ENCODE measurements around the gene UNG.

UNG gene

GRCh38 chr12:109057376-109057775 is 40.0 kb upstream of the UNG start:
- peaks cover 4 to 12% of the 10 kb centered on the region in 2 donors for H3K4me1 ChIP-seq (ENCODE audit: control insufficient read depth in 1 of 2, insufficient read depth in 2 of 2, low read length in 2 of 2)
- H3K27me3 ChIP-seq (ENCODE audit: control insufficient read depth in 1 of 2, insufficient read depth in 2 of 2, low read length in 2 of 2): no peaks in the 10 kb centered on the region
- H3K27ac ChIP-seq (ENCODE audit: low read depth, low read length): no peak overlapping the region
- H3K36me3 ChIP-seq (ENCODE audit: control insufficient read depth in 1 of 2, insufficient read depth in 2 of 2, low read length in 2 of 2): peaks cover 3 to 20% of the 10 kb centered on the region in 2 donors
- H3K9ac ChIP-seq (ENCODE audit: low read depth in 1 of 2, low read length in 2 of 2): no peak overlapping the region
- H3K9me3 ChIP-seq (ENCODE audit: control insufficient read depth in 1 of 2, low read length in 2 of 2): no peaks in the 10 kb centered on the region
- H3K4me3 ChIP-seq (ENCODE audit: low read depth in 1 of 2, low read length in 2 of 2): no peak overlapping the region

- no peak overlapping the region for H3K4me3 ChIP-seq (ENCODE audit: low read depth in 1 of 2, low read length in 2 of 2)
- no peaks in the 10 kb centered on the region for H3K9me3 ChIP-seq (ENCODE audit: control insufficient read depth in 1 of 2, low read length in 2 of 2)
- peaks cover 3 to 4% of the 10 kb centered on the region in 2 donors for H3K4me1 ChIP-seq (ENCODE audit: control insufficient read depth in 1 of 2, insufficient read depth in 2 of 2, low read length in 2 of 2)
- H3K36me3 ChIP-seq (ENCODE audit: control insufficient read depth in 1 of 2, insufficient read depth in 2 of 2, low read length in 2 of 2): peaks cover 3 to 20% of the 10 kb centered on the region in 2 donors
- H3K9ac ChIP-seq (ENCODE audit: low read depth in 1 of 2, low read length in 2 of 2): no peak overlapping the region
- no peaks in the 10 kb centered on the region for H3K27me3 ChIP-seq (ENCODE audit: control insufficient read depth in 1 of 2, insufficient read depth in 2 of 2, low read length in 2 of 2)
- no peak overlapping the region for H3K27ac ChIP-seq (ENCODE audit: low read depth, low read length)
These were observed 38.6 kb upstream of the UNG start for GRCh38 chr12:109058773-109059172.

- H3K4me1 ChIP-seq (ENCODE audit: control insufficient read depth in 1 of 2, insufficient read depth in 2 of 2, low read length in 2 of 2): peaks cover 17 to 20% of the 10 kb centered on the region in 2 donors
- H3K9ac ChIP-seq (ENCODE audit: low read depth in 1 of 2, low read length in 2 of 2): no peak overlapping the region
- H3K4me3 ChIP-seq (ENCODE audit: low read depth in 1 of 2, low read length in 2 of 2): no peak overlapping the region
- H3K27me3 ChIP-seq (ENCODE audit: control insufficient read depth in 1 of 2, insufficient read depth in 2 of 2, low read length in 2 of 2): no peaks in the 10 kb centered on the region
- H3K27ac ChIP-seq (ENCODE audit: low read depth, low read length): no peak overlapping the region
- no peaks in the 10 kb centered on the region for H3K9me3 ChIP-seq (ENCODE audit: control insufficient read depth in 1 of 2, low read length in 2 of 2)
- H3K36me3 ChIP-seq (ENCODE audit: control insufficient read depth in 1 of 2, insufficient read depth in 2 of 2, low read length in 2 of 2): peaks cover 6 to 10% of the 10 kb centered on the region in 2 donors
These were observed 33.3 kb upstream of the UNG start for GRCh38 chr12:109064143-109064542.

- Histone ChIP-seq H3K9ac (ENCODE audit: low read depth in 1 of 2, low read length in 2 of 2) (no peak overlapping the region), H3K4me3 (ENCODE audit: low read depth in 1 of 2, low read length in 2 of 2) (peak overlapping the region in 1 of 2 donors; percentile 13), H3K27me3 (ENCODE audit: control insufficient read depth in 1 of 2, insufficient read depth in 2 of 2, low read length in 2 of 2) (no peaks in the 10 kb centered on the region), H3K27ac (ENCODE audit: low read depth, low read length) (no peak overlapping the region), H3K4me1 (ENCODE audit: control insufficient read depth in 1 of 2, insufficient read depth in 2 of 2, low read length in 2 of 2) (peaks cover 17 to 20% of the 10 kb centered on the region in 2 donors), H3K9me3 (ENCODE audit: control insufficient read depth in 1 of 2, low read length in 2 of 2) (no peaks in the 10 kb centered on the region), H3K36me3 (ENCODE audit: control insufficient read depth in 1 of 2, insufficient read depth in 2 of 2, low read length in 2 of 2) (peaks cover 4 to 6% of the 10 kb centered on the region in 2 donors)
These were observed 32.1 kb upstream of the UNG start for GRCh38 chr12:109065154-109065852.

- no peaks in the 10 kb centered on the region for H3K27me3 ChIP-seq (ENCODE audit: control insufficient read depth in 1 of 2, insufficient read depth in 2 of 2, low read length in 2 of 2)
- no peak overlapping the region for H3K9ac ChIP-seq (ENCODE audit: low read depth in 1 of 2, low read length in 2 of 2)
- H3K36me3 ChIP-seq (ENCODE audit: control insufficient read depth in 1 of 2, insufficient read depth in 2 of 2, low read length in 2 of 2): peaks cover 4 to 6% of the 10 kb centered on the region in 2 donors
- no peak overlapping the region for H3K27ac ChIP-seq (ENCODE audit: low read depth, low read length)
- peaks cover 17 to 20% of the 10 kb centered on the region in 2 donors for H3K4me1 ChIP-seq (ENCODE audit: control insufficient read depth in 1 of 2, insufficient read depth in 2 of 2, low read length in 2 of 2)
- H3K9me3 ChIP-seq (ENCODE audit: control insufficient read depth in 1 of 2, low read length in 2 of 2): no peaks in the 10 kb centered on the region
- H3K4me3 ChIP-seq (ENCODE audit: low read depth in 1 of 2, low read length in 2 of 2): no peak overlapping the region
These were observed 31.6 kb upstream of the UNG start for GRCh38 chr12:109065853-109066193.

- H3K36me3 ChIP-seq (ENCODE audit: control insufficient read depth in 1 of 2, insufficient read depth in 2 of 2, low read length in 2 of 2): peaks cover 16 to 32% of the 10 kb centered on the region in 2 donors
- H3K9me3 ChIP-seq (ENCODE audit: control insufficient read depth in 1 of 2, low read length in 2 of 2): no peaks in the 10 kb centered on the region
- peaks cover 17 to 20% of the 10 kb centered on the region in 2 donors for H3K4me1 ChIP-seq (ENCODE audit: control insufficient read depth in 1 of 2, insufficient read depth in 2 of 2, low read length in 2 of 2)
- H3K27me3 ChIP-seq (ENCODE audit: control insufficient read depth in 1 of 2, insufficient read depth in 2 of 2, low read length in 2 of 2): no peaks in the 10 kb centered on the region
- peak overlapping the region; percentile 37 for H3K27ac ChIP-seq (ENCODE audit: low read depth, low read length)
- H3K4me3 ChIP-seq (ENCODE audit: low read depth in 1 of 2, low read length in 2 of 2): peak overlapping the region; percentile 41 to 54
- peak overlapping the region; percentile 11 to 43 for H3K9ac ChIP-seq (ENCODE audit: low read depth in 1 of 2, low read length in 2 of 2)
These were observed 27.8 kb upstream of the UNG start for GRCh38 chr12:109069307-109070271.

GRCh38 chr12:109074866-109075265 is 22.5 kb upstream of the UNG start:
- H3K36me3 ChIP-seq (ENCODE audit: control insufficient read depth in 1 of 2, insufficient read depth in 2 of 2, low read length in 2 of 2): peaks cover 15 to 45% of the 10 kb centered on the region in 2 donors
- H3K9me3 ChIP-seq (ENCODE audit: control insufficient read depth in 1 of 2, low read length in 2 of 2): no peaks in the 10 kb centered on the region
- no peaks in the 10 kb centered on the region for H3K27me3 ChIP-seq (ENCODE audit: control insufficient read depth in 1 of 2, insufficient read depth in 2 of 2, low read length in 2 of 2)

GRCh38 chr12:109082751-109083150 is 14.6 kb upstream of the UNG start:
- no peak overlapping the region for H3K9ac ChIP-seq (ENCODE audit: low read depth in 1 of 2, low read length in 2 of 2)
- peaks cover 0 to 17% of the 10 kb centered on the region in 2 donors for H3K4me1 ChIP-seq (ENCODE audit: control insufficient read depth in 1 of 2, insufficient read depth in 2 of 2, low read length in 2 of 2)
- H3K27ac ChIP-seq (ENCODE audit: low read depth, low read length): no peak overlapping the region
- no peaks in the 10 kb centered on the region for H3K27me3 ChIP-seq (ENCODE audit: control insufficient read depth in 1 of 2, insufficient read depth in 2 of 2, low read length in 2 of 2)
- no peak overlapping the region for H3K4me3 ChIP-seq (ENCODE audit: low read depth in 1 of 2, low read length in 2 of 2)
- peaks cover 34 to 54% of the 10 kb centered on the region in 2 donors for H3K36me3 ChIP-seq (ENCODE audit: control insufficient read depth in 1 of 2, insufficient read depth in 2 of 2, low read length in 2 of 2)
- H3K9me3 ChIP-seq (ENCODE audit: control insufficient read depth in 1 of 2, low read length in 2 of 2): no peaks in the 10 kb centered on the region

More at GRCh38 chr12:109074866-109075265, 22.5 kb upstream of the UNG start:
- no peak overlapping the region for H3K27ac ChIP-seq (ENCODE audit: low read depth, low read length)
- H3K9ac ChIP-seq (ENCODE audit: low read depth in 1 of 2, low read length in 2 of 2): no peak overlapping the region
- no peak overlapping the region for H3K4me3 ChIP-seq (ENCODE audit: low read depth in 1 of 2, low read length in 2 of 2)
- no peaks in the 10 kb centered on the region for H3K4me1 ChIP-seq (ENCODE audit: control insufficient read depth in 1 of 2, insufficient read depth in 2 of 2, low read length in 2 of 2)

GRCh38 chr12:109084425-109084824 is 13.0 kb upstream of the UNG start:
- Histone ChIP-seq H3K27ac (ENCODE audit: low read depth, low read length) (no peak overlapping the region), H3K4me3 (ENCODE audit: low read depth in 1 of 2, low read length in 2 of 2) (no peak overlapping the region), H3K36me3 (ENCODE audit: control insufficient read depth in 1 of 2, insufficient read depth in 2 of 2, low read length in 2 of 2) (peaks cover 34 to 64% of the 10 kb centered on the region in 2 donors), H3K27me3 (ENCODE audit: control insufficient read depth in 1 of 2, insufficient read depth in 2 of 2, low read length in 2 of 2) (no peaks in the 10 kb centered on the region), H3K9ac (ENCODE audit: low read depth in 1 of 2, low read length in 2 of 2) (no peak overlapping the region), H3K4me1 (ENCODE audit: control insufficient read depth in 1 of 2, insufficient read depth in 2 of 2, low read length in 2 of 2) (peaks cover 0 to 17% of the 10 kb centered on the region in 2 donors), H3K9me3 (ENCODE audit: control insufficient read depth in 1 of 2, low read length in 2 of 2) (no peaks in the 10 kb centered on the region)

GRCh38 chr12:109085590-109085989 is 11.8 kb upstream of the UNG start:
- Histone ChIP-seq H3K36me3 (ENCODE audit: control insufficient read depth in 1 of 2, insufficient read depth in 2 of 2, low read length in 2 of 2) (peaks cover 36 to 57% of the 10 kb centered on the region in 2 donors), H3K4me1 (ENCODE audit: control insufficient read depth in 1 of 2, insufficient read depth in 2 of 2, low read length in 2 of 2) (peaks cover 0 to 17% of the 10 kb centered on the region in 2 donors), H3K9ac (ENCODE audit: low read depth in 1 of 2, low read length in 2 of 2) (no peak overlapping the region), H3K27ac (ENCODE audit: low read depth, low read length) (no peak overlapping the region), H3K4me3 (ENCODE audit: low read depth in 1 of 2, low read length in 2 of 2) (no peak overlapping the region), H3K9me3 (ENCODE audit: control insufficient read depth in 1 of 2, low read length in 2 of 2) (no peaks in the 10 kb centered on the region), H3K27me3 (ENCODE audit: control insufficient read depth in 1 of 2, insufficient read depth in 2 of 2, low read length in 2 of 2) (no peaks in the 10 kb centered on the region)

All from duodenal mucosa (tissue), 2 donors.